Activated naive CD8-positive, alpha-beta T cell (primary cell): Measurements from ENCODE around the gene PITPNM3.
"Not testable (repeated sequence)": the region's sequence is repeated elsewhere in the genome, so short reads cannot be mapped to it uniquely, and the experiment has no call there.

Experiments
- H3K27ac Mint-ChIP-seq: one replicate; pipeline ENCODE4 v1.8.0; 2021; ENCODE audit warnings: mixed read lengths
- H3K27me3 Mint-ChIP-seq: one replicate; pipeline ENCODE4 v1.8.0; 2021; ENCODE audit warnings: mixed read lengths
- H3K36me3 Mint-ChIP-seq: one replicate; pipeline ENCODE4 v1.8.0; 2021; ENCODE audit warnings: mixed read lengths
- H3K4me1 Mint-ChIP-seq: one replicate; pipeline ENCODE4 v1.8.0; 2021; ENCODE audit warnings: low read depth, mixed read lengths
- H3K4me3 Mint-ChIP-seq: one replicate; pipeline ENCODE4 v1.8.0; 2021; ENCODE audit warnings: mild to moderate bottlenecking, mixed read lengths
- H3K9me3 Mint-ChIP-seq: one replicate; pipeline ENCODE4 v1.8.0; 2021; ENCODE audit warnings: low read depth, mixed read lengths

The PITPNM3 gene

GRCh38 chr17:6583411-6583810, 27.1 kb upstream of the PITPNM3 start:
- no peaks in the 10 kb centered on the region for H3K4me1 Mint-ChIP-seq
- peaks cover 38% of the 10 kb centered on the region for H3K36me3 Mint-ChIP-seq
- no peaks in the 10 kb centered on the region for H3K27me3 Mint-ChIP-seq
- no peak overlapping the region for H3K4me3 Mint-ChIP-seq
- no peak overlapping the region for H3K27ac Mint-ChIP-seq
- H3K9me3 Mint-ChIP-seq, result peaks cover 6% of the 10 kb centered on the region

GRCh38 chr17:6580625-6581024, 24.3 kb upstream of the PITPNM3 start:
- Mint-ChIP-seq H3K4me3 (no peak overlapping the region), H3K4me1 (peaks cover 6% of the 10 kb centered on the region), H3K36me3 (peaks cover 24% of the 10 kb centered on the region), H3K9me3 (peaks cover under 1% of the 10 kb centered on the region), H3K27me3 (no peaks in the 10 kb centered on the region), H3K27ac (no peak overlapping the region)

DNA sequence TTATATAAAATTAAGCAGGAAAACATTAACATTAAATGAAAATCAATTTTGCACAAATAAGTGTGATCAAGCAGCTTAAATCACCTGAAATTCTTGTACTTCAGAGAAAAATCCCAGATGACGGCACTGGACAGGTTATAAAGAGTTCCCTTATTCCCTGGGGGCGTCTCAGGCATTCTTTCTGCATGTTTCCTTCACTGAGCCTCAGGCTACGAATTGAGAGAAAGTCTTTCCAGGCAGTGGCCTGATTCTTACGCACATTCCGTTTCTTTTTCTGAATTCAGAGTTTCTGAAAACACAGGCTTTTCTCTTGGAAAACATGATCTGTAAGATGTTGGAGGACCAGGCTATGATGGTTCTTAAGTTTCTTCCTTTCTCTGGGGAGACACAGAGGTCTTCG, 22.1 kb upstream of the PITPNM3 start:
- Mint-ChIP-seq H3K4me3 (no peak overlapping the region), H3K27ac (no peak overlapping the region), H3K9me3 (no peaks in the 10 kb centered on the region), H3K27me3 (no peaks in the 10 kb centered on the region), H3K36me3 (peaks cover 14% of the 10 kb centered on the region), H3K4me1 (peaks cover 20% of the 10 kb centered on the region)

DNA sequence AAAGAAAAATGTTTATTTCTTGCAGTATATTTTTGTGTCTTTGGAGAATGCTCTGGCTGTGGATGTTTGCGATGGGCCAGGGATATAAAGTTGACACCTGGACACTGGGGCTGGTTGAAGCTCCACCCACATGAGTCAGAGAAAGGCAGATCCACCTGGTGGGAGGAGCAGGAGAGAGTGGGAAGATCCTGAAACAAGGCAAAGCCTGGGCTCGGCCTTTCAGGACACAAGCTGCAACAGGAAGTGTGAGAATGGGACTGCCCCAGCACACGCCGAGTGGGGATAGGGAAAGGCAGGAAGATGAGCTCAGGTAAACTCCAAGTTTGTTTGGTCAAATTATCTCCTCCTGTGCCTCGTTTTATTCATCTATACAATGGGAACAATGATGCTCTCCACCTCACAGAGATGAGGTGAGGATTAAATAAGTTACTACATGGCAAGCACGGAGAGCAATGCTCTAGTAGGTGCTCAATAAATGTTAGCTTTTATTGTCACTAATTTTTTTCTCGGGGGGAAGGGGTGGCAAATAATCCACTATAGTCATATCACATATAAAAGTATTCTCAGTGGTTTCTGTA, 21.4 kb upstream of the PITPNM3 start:
- Mint-ChIP-seq H3K27me3 (no peaks in the 10 kb centered on the region), H3K4me3 (no peak overlapping the region), H3K9me3 (no peaks in the 10 kb centered on the region), H3K27ac (peak overlapping the region; percentile 1), H3K36me3 (peaks cover 8% of the 10 kb centered on the region), H3K4me1 (peaks cover 20% of the 10 kb centered on the region)

- Mint-ChIP-seq H3K9me3 (no peaks in the 10 kb centered on the region), H3K27ac (no peak overlapping the region), H3K4me3 (no peak overlapping the region), H3K4me1 (peaks cover 20% of the 10 kb centered on the region), H3K36me3 (peaks cover 3% of the 10 kb centered on the region), H3K27me3 (no peaks in the 10 kb centered on the region)
Observed at GRCh38 chr17:6576038-6576785, 19.9 kb upstream of the PITPNM3 start.

- Mint-ChIP-seq H3K4me1 (peaks cover 20% of the 10 kb centered on the region), H3K36me3 (peaks cover 3% of the 10 kb centered on the region), H3K4me3 (peak overlapping the region; percentile 60), H3K27ac (no peak overlapping the region), H3K9me3 (no peaks in the 10 kb centered on the region), H3K27me3 (no peaks in the 10 kb centered on the region)
Observed at GRCh38 chr17:6575596-6575988, 19.2 kb upstream of the PITPNM3 start.

DNA sequence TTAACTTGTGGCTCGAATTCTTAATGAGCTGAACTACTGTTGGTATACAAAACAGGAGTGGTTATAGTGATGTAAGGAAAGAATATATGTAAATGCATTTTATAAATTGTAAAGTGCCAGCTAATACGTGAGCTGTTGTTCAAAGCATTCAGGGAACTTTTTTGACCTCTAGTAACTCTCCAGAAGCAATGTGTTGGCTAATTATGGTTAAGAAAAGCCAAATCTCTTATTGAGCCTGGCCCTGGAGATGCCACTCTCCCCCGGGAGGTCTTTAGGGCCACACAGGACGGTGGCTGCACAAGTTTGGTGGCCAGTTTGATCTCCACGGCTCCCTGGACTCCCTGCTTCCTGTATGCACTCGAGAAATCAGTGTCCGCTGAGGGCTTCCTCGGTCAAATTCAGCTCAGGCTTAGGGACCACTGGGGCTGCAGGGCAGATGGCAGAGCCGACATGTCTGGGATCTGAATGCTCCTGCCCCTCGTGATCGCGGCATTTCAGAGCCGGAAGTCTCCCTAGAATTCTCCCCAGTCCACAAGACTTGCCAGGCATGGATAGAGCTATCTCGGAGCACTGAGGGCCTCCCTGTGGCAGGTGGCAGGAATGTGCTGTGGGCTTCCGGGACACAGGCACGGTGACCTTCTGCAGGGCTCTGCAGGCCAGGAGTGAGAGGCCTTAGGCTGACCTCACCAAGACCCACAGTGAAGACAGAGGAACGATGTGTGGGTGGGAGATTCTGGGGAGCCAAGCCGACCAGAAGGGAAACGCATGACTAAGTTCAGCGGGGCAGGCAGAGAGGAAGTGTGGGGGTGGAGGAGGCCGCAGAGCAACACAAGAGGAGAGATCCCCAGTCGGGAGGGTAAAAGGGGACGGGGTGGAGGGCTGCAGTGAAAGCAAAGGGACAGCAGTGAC, 18.6 kb upstream of the PITPNM3 start:
- Mint-ChIP-seq H3K27ac (peak overlapping the region; percentile 61), H3K4me1 (peaks cover 20% of the 10 kb centered on the region), H3K36me3 (peaks cover 3% of the 10 kb centered on the region), H3K4me3 (peak overlapping the region; percentile 60), H3K27me3 (no peaks in the 10 kb centered on the region), H3K9me3 (no peaks in the 10 kb centered on the region)

GRCh38 chr17:6573982-6574686, 17.8 kb upstream of the PITPNM3 start:
- no peaks in the 10 kb centered on the region for H3K9me3 Mint-ChIP-seq
- H3K27me3 Mint-ChIP-seq, result no peaks in the 10 kb centered on the region
- H3K27ac Mint-ChIP-seq, result no peak overlapping the region
- H3K4me1 Mint-ChIP-seq, result peaks cover 20% of the 10 kb centered on the region
- no peak overlapping the region for H3K4me3 Mint-ChIP-seq
- peaks cover 3% of the 10 kb centered on the region for H3K36me3 Mint-ChIP-seq

GRCh38 chr17:6573495-6573894, 17.1 kb upstream of the PITPNM3 start:
- H3K4me1 Mint-ChIP-seq, result peaks cover 20% of the 10 kb centered on the region
- not testable (repeated sequence) for H3K4me3 Mint-ChIP-seq, H3K27ac Mint-ChIP-seq, H3K9me3 Mint-ChIP-seq, H3K27me3 Mint-ChIP-seq, H3K36me3 Mint-ChIP-seq

- no peaks in the 10 kb centered on the region for H3K9me3 Mint-ChIP-seq
- peaks cover 3% of the 10 kb centered on the region for H3K36me3 Mint-ChIP-seq
- no peak overlapping the region for H3K27ac Mint-ChIP-seq
- no peaks in the 10 kb centered on the region for H3K27me3 Mint-ChIP-seq
- no peak overlapping the region for H3K4me3 Mint-ChIP-seq
- H3K4me1 Mint-ChIP-seq, result peaks cover 20% of the 10 kb centered on the region
Observed at GRCh38 chr17:6572972-6573370, 16.6 kb upstream of the PITPNM3 start.

DNA sequence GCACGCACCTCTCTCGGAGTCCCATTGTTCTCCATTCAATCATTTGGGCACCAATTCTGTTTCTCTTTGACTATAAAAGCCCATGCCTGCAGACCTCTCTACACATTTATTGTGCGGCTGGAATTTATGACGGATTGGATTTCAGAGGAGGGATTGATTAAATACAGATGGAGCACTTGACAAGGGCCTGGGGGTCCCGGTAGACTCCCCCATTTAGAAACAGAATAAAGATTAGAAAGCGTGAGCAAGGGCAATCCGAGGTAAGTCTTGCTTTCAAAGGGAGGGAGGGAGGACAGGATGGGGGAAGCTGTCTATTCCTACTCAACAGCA, 15.1 kb upstream of the PITPNM3 start:
- Mint-ChIP-seq H3K4me1 (peaks cover 20% of the 10 kb centered on the region), H3K4me3 (no peak overlapping the region), H3K36me3 (no peaks in the 10 kb centered on the region), H3K27ac (no peak overlapping the region), H3K9me3 (no peaks in the 10 kb centered on the region), H3K27me3 (no peaks in the 10 kb centered on the region)

- H3K4me1 Mint-ChIP-seq, result peaks cover 16% of the 10 kb centered on the region
- no peak overlapping the region for H3K27ac Mint-ChIP-seq
- no peaks in the 10 kb centered on the region for H3K9me3 Mint-ChIP-seq
- H3K27me3 Mint-ChIP-seq, result peaks cover under 1% of the 10 kb centered on the region
- no peak overlapping the region for H3K4me3 Mint-ChIP-seq
- no peaks in the 10 kb centered on the region for H3K36me3 Mint-ChIP-seq
Observed at GRCh38 chr17:6570731-6571451, 14.5 kb upstream of the PITPNM3 start.

GRCh38 chr17:6569370-6570285, 13.3 kb upstream of the PITPNM3 start:
- Mint-ChIP-seq H3K9me3 (no peaks in the 10 kb centered on the region), H3K4me3 (no peak overlapping the region), H3K4me1 (peaks cover 4% of the 10 kb centered on the region), H3K36me3 (no peaks in the 10 kb centered on the region), H3K27ac (no peak overlapping the region), H3K27me3 (peaks cover 1% of the 10 kb centered on the region)
